Islet of Langerhans (tissue), 1 donor: ENCODE results near the gene DTX3.

ENCODE experiments used
- FAIRE-seq: peaks from one replicate; lab custom pipeline; 2011; peaks lifted over from hg19 to GRCh38; lab: Jason Lieb, UNC

The DTX3 gene

GRCh38 chr12:57620245-57620935 lies 15.8 kb downstream of the DTX3 start:
- FAIRE-seq = no peak

GRCh38 chr12:57620936-57621496 lies 16.4 kb downstream of the DTX3 start:
- FAIRE-seq = no peak

DNA sequence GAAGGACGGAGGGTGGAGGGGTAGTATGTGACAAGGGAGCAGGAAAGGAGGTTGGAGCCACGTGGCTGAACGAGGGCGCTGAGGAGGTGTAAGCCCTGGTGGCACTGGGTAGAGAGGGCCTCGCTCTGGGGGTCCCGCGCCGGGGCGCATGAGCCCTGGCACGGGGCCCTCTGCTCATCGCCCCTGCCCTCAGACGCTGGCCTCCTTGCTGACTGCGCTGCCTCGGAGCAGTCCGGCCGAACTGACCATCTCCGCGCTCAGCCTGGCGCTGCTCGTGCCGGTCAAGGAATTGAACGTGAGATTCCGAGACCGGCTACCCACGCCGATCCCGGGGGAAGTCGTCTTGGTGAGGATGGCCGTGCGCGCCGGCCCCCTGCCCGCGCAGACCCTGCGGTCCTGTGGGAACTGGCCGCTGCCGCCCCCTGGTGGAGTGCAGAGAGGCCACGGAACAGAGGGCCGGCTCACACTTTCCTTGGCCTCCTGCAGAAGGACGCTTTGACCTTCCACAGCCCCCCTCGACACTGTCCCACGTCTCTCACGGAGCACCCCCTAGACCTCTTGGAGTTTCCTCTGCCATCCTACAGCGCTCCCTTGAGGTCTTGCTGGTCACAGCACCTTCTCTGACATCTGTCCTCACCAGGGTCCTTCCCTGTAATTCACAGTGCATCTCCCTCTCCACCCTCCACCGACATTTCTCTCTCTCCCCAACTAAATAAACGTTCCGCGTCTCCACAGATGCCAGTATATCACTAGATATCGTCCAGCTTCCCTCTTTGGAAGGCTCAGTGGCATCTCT lies 17.1 kb downstream of the DTX3 start:
- FAIRE-seq = no peak

- no peak for FAIRE-seq
Measured at GRCh38 chr12:57622293-57623245, 17.9 kb downstream of the DTX3 start.

- FAIRE-seq = no peak
Measured at GRCh38 chr12:57623385-57623784, 18.8 kb downstream of the DTX3 start.

GRCh38 chr12:57623811-57624390 lies 19.3 kb downstream of the DTX3 start:
- no peak for FAIRE-seq

DNA sequence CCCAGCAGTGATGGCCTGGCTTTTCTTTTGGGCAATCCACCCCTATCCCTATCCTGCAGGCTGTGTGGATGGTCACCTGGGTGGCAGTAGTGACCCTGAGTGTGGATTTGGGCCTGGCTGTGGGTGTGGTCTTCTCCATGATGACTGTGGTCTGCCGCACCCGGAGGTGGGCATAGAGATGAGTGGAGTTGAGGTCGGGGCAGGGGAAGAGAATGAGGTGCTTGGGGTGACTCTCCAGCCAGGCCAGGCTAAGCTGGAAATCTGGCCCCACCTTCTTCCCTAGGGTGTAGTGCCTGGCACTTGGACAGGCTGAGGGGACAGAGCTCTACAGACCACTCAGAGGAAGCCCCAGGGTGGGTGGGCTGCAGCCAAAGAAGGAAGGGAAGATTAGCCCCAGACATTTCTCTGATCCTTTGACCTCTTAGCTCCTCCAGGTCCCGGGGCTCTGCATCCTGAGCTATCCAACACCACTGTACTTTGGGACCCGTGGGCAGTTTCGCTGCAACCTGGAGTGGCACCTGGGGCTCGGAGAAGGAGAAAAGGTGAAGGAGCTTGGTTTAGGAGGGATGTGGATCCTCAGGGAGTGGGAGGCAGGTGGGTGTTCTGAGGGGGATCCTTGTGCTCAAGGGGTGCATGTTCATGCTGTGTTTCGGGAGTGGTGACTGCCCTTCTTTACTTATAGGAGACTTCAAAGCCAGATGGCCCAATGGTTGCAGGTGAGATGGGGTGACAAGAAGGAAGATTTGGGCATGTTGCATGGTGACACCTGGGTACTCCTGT lies 20.0 kb downstream of the DTX3 start:
- no peak for FAIRE-seq

GRCh38 chr12:57625261-57626032 lies 20.8 kb downstream of the DTX3 start:
- no peak for FAIRE-seq

GRCh38 chr12:57626111-57626920 lies 21.7 kb downstream of the DTX3 start:
- no peak for FAIRE-seq

- no peak for FAIRE-seq
Measured at GRCh38 chr12:57626921-57627445, 22.4 kb downstream of the DTX3 start.

DNA sequence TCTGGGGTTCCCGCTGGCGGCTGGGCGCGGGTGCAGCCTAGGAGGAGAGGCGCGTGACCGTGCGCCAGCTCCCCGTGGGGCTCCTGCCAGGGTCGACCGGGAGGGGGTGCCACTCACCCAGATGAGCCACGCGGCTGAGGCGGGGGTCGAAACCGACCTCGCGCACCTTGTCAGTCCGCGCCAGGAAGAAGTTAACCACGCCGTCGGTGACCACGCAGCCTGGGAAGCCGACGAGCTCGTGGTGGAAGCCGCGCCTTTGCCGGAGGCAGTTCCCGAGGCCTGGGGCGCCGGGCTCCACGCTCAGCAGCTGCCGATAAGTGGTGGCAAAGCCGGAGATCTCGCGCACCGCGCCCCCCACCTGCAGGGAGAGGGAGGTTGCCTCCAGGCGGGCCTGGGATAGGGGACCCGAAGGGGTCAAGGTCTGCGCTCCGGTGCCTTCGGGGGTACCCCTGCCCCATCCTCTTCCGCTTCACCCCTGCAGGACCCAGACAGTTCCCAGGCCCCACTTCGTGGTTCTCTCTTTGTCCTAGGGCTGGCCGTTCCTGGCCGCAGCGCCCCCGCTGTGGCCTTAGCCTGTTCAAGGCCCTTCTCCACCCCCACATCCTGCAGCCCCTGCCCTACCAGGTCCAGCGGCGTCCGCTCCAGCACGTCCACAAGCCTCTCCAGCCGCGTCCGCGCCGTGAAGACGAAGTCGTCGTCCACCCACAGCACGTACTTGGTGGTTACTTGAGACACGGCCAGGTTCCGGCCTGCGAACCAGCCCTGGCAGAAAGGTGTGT lies 23.1 kb downstream of the DTX3 start:
- no peak for FAIRE-seq

- no peak for FAIRE-seq
Measured at GRCh38 chr12:57628280-57629191, 23.9 kb downstream of the DTX3 start.

- no peak for FAIRE-seq
Measured at GRCh38 chr12:57629897-57630471, 25.4 kb downstream of the DTX3 start.

DNA sequence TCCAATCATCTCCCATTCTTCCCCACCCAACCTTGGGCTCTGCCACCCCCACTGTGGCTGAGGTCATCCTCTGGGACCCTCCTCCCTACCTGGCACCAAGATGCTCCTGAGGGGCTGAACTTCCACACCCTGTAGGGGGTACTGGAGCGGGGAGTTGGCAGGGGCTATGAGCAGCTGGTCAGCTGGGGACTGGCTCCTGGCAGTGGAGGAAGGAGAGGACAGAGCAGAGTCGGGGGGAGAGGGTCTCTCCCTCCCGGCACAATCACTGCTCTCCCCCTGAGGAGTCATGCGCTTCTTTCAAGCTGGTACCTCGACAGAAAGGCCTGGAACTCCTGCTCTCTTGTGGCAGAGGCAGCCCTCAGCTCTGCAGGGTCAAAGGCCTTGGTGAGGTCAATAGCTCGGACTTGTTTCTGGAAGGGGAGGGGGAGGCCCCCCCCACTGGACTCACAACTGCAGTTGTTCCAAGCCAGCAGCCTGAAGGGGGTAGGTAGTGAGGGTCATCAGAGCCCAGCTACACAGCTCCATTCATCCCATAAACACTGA lies 26.3 kb downstream of the DTX3 start:
- no peak for FAIRE-seq

GRCh38 chr12:57631566-57632072 lies 27.0 kb downstream of the DTX3 start:
- no peak for FAIRE-seq
